ENCODE measurements around the gene KRTAP1-1.
"Not testable (repeated sequence)": the region's sequence is repeated elsewhere in the genome, so short reads cannot be mapped to it uniquely, and the experiment has no call there.

The KRTAP1-1 gene, protein sequence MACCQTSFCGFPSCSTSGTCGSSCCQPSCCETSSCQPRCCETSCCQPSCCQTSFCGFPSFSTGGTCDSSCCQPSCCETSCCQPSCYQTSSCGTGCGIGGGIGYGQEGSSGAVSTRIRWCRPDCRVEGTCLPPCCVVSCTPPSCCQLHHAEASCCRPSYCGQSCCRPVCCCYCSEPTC

DNA sequence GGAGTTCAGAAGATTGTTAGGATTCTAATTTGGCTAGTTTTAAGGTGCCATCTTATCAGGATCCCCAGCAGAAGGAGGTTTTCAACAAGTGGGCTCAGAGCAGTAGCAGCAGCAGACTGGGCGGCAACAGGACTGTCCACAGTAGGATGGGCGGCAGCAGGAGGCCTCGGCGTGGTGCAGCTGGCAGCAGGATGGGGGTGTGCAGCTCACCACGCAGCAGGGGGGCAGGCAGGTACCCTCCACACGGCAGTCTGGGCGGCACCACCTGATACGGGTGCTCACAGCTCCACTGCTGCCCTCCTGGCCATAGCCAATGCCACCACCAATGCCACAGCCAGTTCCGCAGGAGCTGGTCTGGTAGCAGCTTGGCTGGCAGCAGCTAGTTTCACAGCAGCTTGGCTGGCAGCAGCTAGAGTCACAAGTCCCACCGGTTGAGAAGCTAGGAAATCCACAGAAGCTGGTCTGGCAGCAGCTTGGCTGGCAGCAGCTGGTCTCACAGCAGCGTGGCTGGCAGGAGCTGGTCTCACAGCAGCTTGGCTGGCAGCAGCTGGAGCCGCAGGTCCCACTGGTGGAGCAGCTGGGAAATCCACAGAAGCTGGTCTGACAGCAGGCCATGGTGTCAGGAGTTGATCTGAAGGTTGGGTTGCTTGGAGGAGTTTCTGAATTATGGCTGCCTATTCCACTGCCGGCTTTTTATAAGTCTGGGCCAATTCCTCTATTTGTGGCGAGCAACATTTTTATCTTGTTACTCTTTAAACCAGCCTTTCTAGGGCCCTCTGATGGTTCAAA, at the start of gene KRTAP1-1:
KRTAP1-1 (minus strand) TSS at position 668 of the 789 bp plus-strand sequence; CDS start at position 615, 53 bp downstream.
- H3K27me3 Mint-ChIP-seq; intact Hi-C loops (cut with micrococcal nuclease); H3K9me3 Mint-ChIP-seq; H3K4me1 Mint-ChIP-seq (ENCODE audit: low read depth); H3K36me3 Mint-ChIP-seq (ENCODE audit: low read depth); H3K27ac Mint-ChIP-seq; H3K4me3 Mint-ChIP-seq: not testable (repeated sequence)

DNA sequence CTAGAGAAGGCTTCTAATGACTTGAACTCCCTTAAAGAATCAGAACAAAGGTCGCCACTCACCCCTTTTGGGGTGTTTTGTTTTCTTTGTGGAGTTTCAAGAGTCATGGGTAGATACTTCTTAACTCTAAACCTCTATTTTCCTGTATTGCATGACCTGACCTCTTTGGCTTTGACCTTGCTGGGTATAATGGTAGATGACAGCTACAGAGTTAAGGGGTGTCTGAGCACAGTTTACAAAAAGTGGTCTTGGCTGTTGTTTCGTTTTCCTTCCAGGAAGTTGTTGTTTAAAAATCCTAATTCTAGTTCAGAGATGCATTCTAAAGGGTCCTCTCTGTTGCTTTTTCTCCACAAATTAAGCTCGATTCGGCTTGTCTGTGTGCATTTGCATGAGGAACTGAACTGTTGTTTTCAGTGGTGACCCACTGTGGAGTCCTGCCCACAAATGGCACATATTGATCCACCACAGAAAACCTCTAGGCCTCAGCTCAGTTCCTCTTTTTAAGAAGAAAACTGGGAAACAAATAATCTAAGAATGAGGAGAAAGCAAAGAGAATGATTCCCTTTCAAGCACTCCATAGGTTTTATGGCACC, 47.6 kb upstream of the KRTAP1-1 start:
- H3K36me3 Mint-ChIP-seq (ENCODE audit: low read depth); H3K9me3 Mint-ChIP-seq; H3K27me3 Mint-ChIP-seq; H3K4me3 Mint-ChIP-seq; H3K27ac Mint-ChIP-seq; H3K4me1 Mint-ChIP-seq (ENCODE audit: low read depth); intact Hi-C loops (cut with micrococcal nuclease): not testable (repeated sequence)

DNA sequence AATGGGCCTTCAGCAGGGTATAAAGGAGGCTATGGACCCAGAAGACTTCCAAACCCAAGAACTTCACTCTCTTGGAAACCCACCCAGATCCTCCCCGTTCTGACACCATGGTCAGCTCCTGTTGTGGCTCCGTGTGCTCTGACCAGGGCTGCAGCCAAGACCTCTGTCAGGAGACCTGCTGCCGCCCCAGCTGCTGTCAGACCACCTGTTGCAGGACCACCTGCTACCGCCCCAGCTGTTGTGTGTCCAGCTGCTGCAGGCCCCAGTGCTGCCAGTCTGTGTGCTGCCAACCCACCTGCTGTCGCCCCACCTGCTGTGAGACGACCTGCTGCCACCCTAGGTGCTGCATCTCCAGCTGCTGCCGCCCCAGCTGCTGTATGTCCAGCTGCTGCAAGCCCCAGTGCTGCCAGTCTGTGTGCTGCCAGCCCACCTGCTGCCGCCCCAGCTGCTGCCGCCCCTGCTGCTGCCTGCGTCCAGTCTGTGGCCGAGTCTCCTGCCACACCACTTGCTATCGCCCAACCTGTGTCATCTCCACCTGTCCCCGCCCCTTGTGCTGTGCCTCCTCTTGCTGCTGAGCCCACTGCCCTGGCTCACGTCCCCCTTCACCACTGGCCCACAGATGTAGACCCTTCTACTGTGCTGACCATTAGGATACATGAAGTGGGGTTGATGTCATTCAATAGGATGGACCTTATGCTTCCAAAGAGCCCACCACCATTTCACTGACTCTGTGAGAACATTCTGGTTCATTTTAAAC, 43.0 kb upstream of the KRTAP1-1 start, which contains the start of gene KRTAP4-7:
KRTAP4-7 (plus strand) TSS at position 51 of the 757 bp plus-strand sequence; CDS start at position 108, 57 bp downstream.
- H3K27ac Mint-ChIP-seq; H3K9me3 Mint-ChIP-seq; H3K36me3 Mint-ChIP-seq (ENCODE audit: low read depth); H3K4me3 Mint-ChIP-seq; H3K27me3 Mint-ChIP-seq; intact Hi-C loops (cut with micrococcal nuclease); H3K4me1 Mint-ChIP-seq (ENCODE audit: low read depth): not testable (repeated sequence)

DNA sequence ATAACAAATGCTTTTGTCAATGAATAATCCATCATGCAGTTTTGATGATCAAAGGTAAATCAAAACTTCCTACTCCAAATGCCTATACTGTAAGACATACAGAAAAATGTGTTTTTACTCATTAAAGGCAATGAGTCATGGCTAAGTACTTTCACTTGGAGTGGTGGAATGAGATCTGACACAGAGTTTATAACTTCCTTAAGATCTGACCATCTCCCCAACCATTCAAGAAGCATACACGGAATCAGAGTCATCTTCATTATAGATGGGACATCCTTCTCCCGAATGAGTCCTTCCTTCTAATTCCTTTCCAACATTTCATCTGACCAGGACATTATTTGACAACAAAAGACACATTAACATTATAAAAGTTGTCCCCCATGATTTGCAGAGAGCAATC, 42.2 kb upstream of the KRTAP1-1 start:
- H3K27me3 Mint-ChIP-seq; H3K4me3 Mint-ChIP-seq; H3K4me1 Mint-ChIP-seq (ENCODE audit: low read depth); H3K27ac Mint-ChIP-seq; H3K9me3 Mint-ChIP-seq; intact Hi-C loops (cut with micrococcal nuclease); H3K36me3 Mint-ChIP-seq (ENCODE audit: low read depth): not testable (repeated sequence)

DNA sequence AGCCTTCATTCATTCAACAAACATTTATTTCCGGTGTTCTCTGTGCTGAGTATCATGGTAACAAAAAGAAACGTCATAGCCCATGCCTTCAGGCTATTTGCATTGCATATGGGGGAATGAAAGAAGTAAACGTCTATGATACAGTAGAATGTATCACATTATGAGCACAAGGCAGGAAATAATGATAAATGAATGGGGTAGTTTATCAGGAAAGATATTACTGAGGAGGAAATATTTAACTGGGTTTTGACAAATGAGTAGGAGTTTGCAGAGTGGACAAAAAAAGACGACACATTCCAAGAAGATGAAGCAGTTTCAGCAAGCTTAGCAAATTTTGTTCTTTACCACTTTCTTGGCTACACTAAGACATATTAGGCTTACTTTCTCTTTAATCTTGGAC, 41.4 kb upstream of the KRTAP1-1 start:
- H3K4me1 Mint-ChIP-seq (ENCODE audit: low read depth), result no peaks in the 10 kb centered on the region
- intact Hi-C loops (cut with micrococcal nuclease), result no loop called here
- H3K27me3 Mint-ChIP-seq, result peaks cover 4% of the 10 kb centered on the region
- H3K27ac Mint-ChIP-seq, result no peak overlapping the region
- no peaks in the 10 kb centered on the region for H3K36me3 Mint-ChIP-seq (ENCODE audit: low read depth)
- H3K4me3 Mint-ChIP-seq, result no peak overlapping the region
- H3K9me3 Mint-ChIP-seq, result no peaks in the 10 kb centered on the region

DNA sequence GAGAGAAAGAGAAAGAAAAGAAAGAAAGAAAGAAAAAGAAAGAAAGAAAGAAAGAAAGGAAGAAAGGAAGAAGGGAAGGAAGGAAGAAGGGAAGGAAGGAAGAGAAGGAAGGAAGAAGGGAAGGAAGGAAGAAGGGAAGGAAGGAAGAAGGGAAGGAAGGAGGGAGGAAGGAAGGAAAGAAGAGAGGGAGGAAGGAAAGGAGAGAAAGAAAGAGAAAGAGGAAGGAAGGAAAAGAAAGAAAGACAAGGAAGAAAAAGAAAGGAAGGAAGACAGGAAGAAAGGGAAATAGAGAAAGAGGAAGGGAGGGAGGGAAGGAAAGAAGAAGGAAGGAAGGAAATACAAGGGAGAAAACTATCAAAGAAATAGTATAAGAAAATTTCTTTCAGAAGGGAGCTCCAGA, 35.5 kb upstream of the KRTAP1-1 start:
- intact Hi-C loops (cut with micrococcal nuclease), result no loop called here
- Mint-ChIP-seq H3K27ac (no peak overlapping the region), H3K27me3 (peaks cover 3% of the 10 kb centered on the region), H3K4me3 (no peak overlapping the region), H3K36me3 (ENCODE audit: low read depth) (no peaks in the 10 kb centered on the region), H3K4me1 (ENCODE audit: low read depth) (no peaks in the 10 kb centered on the region), H3K9me3 (peaks cover 12% of the 10 kb centered on the region)

DNA sequence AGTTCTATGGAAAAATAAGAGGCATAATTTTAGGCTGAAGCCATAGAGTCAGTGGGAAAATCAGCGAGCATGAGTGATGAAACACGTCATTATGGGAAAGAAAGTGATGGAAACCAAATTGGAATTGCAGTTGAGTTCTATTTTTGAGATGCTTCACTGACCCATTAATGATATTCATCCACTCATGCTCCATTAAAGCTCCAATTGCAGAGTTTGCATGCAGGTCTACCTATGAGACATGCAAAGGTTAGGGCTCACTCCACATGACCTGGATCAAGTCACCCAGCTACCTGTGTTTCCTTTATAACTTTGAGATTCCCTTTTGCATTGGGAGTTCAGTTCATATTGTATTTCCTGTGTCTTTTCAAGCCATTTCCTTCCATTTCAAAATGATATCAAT, 32.4 kb upstream of the KRTAP1-1 start:
- Mint-ChIP-seq H3K4me1 (ENCODE audit: low read depth) (no peaks in the 10 kb centered on the region), H3K9me3 (peaks cover 12% of the 10 kb centered on the region), H3K27me3 (peaks cover 3% of the 10 kb centered on the region), H3K4me3 (no peak overlapping the region), H3K36me3 (ENCODE audit: low read depth) (no peaks in the 10 kb centered on the region), H3K27ac (no peak overlapping the region)
- intact Hi-C loops (cut with micrococcal nuclease), result no loop called here

DNA sequence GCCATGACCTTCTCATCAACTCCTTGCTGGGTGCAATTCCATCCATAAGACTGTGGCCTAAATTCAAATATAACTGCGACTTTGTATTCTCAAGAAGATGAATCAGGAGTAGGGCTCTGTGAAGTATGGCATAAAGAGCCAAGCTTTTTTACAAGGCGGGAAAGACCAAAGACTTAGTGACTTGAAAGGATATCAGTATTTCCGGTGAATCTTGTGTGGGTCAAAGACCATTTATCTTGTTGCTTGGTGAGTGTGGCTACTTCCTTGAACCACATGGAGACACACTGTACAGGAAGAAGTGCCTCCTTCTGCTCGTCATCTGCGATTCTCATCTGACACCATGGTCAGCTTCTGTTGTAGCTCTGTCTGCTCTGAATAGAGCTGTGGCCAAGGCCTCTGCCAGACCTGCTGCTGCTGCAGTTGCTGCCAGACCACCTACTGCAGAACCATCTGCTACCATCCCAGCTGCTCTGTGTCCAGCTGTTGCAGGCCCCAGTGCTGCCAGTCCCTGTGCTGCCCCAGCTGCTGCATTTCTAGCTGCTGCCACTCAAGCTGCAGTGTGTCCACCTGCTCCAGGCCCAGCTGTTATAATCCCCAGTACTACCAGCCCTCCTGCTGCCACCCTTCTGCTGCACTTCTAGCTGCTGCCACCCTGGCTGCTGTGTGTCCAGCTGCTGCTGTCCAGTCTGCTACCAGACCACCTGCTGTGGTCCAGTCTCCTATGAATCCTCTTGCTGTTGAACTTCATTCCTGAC, 30.5 kb upstream of the KRTAP1-1 start:
- H3K4me1 Mint-ChIP-seq (ENCODE audit: low read depth), result no peaks in the 10 kb centered on the region
- H3K27ac Mint-ChIP-seq, result no peak overlapping the region
- intact Hi-C loops (cut with micrococcal nuclease), result no loop called here
- peaks cover 3% of the 10 kb centered on the region for H3K27me3 Mint-ChIP-seq
- H3K36me3 Mint-ChIP-seq (ENCODE audit: low read depth), result no peaks in the 10 kb centered on the region
- H3K4me3 Mint-ChIP-seq, result no peak overlapping the region
- H3K9me3 Mint-ChIP-seq, result peaks cover 7% of the 10 kb centered on the region

DNA sequence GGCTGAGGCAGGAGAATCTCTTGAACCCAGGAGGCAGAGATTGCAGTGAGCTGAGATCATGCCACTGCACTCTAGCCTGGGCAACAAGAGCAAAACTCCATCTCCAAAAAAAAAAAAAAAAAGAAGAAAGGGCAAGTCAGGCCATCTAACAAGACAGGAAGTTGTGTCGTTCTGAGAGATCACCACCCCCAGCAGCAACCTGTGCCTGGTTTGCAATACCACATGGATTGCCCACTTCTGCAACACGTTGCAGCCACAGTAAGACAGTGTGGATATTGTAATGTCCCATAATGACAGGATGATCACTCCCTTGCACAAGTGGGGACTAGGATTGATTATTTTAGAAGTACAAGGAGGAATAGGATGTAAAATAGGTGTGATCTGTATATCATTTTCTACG, 27.8 kb upstream of the KRTAP1-1 start:
- H3K4me3 Mint-ChIP-seq, result no peak overlapping the region
- H3K4me1 Mint-ChIP-seq (ENCODE audit: low read depth), result no peaks in the 10 kb centered on the region
- H3K36me3 Mint-ChIP-seq (ENCODE audit: low read depth), result no peaks in the 10 kb centered on the region
- intact Hi-C loops (cut with micrococcal nuclease), result no loop called here
- no peak overlapping the region for H3K27ac Mint-ChIP-seq
- H3K9me3 Mint-ChIP-seq, result no peaks in the 10 kb centered on the region
- no peaks in the 10 kb centered on the region for H3K27me3 Mint-ChIP-seq

DNA sequence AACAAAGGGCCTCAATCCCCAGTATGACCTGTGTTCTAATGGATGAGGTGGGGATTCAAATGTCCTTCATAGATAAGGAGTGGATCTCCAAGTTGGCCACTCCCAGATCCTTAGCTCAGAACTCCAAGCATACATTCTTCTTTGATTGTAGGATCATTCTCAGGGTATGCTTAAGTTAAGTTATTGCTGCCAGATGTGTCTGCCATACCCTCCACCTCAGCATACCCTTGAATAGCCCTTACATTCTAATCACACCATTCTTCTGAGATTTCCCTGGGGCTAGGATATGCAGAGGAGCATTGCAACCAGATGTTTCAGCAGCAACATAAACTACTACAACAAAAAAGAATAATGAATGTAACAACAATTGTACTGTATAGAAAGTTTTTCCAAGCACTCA, 26.0 kb upstream of the KRTAP1-1 start:
- Mint-ChIP-seq H3K36me3 (ENCODE audit: low read depth) (no peaks in the 10 kb centered on the region), H3K27ac (no peak overlapping the region), H3K27me3 (peaks cover 3% of the 10 kb centered on the region), H3K9me3 (no peaks in the 10 kb centered on the region), H3K4me3 (no peak overlapping the region), H3K4me1 (ENCODE audit: low read depth) (no peaks in the 10 kb centered on the region)
- intact Hi-C loops (cut with micrococcal nuclease), result no loop called here

DNA sequence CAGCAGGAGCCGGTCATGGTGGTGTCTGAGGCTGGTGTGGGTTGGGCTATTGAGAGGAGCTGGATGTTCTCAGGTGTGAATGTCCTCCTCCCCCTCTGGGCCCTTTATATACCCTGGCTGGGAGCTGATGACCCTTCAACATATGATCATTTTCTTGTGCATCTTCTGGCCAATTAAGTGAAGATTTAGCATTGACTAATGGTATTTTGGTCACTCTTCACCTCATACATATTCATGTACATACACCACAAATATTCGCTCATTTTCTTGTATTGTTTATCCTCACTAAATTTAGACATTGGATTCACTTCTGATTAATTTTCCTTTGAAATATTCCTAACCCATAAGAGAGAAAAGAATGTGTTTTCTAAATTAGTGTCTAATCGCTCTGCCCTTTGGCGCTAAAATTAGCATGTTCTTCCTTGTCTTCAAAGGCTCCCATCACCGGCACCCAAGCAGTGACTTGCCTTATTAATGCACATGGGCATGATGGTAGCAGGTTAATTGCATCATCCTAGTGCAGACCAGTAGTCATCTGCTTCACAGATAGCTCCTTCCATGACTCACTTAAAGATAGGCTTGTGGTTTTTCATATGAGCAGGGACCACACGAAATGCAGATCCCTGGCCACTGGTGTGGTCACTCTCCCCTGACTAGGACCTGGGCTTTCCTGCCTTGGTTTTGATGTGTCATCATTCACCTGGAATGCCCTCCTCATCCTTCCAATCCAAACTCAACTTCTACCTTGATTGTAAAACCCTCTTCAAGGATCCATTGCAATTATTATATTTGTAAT, 24.8 kb upstream of the KRTAP1-1 start, which contains the start of gene KRTAP2-4:
KRTAP2-4 (minus strand) TSS at position 51 of the 796 bp plus-strand sequence; CDS start at position 17, 34 bp downstream.
- Mint-ChIP-seq H3K9me3 (no peaks in the 10 kb centered on the region), H3K4me3 (no peak within 1 kb of the TSS), H3K4me1 (ENCODE audit: low read depth) (no peaks in the 10 kb centered on the region), H3K27me3 (peaks cover 7% of the 10 kb centered on the region), H3K36me3 (ENCODE audit: low read depth) (no peaks in the 10 kb centered on the region), H3K27ac (no peak within 1 kb of the TSS)
- intact Hi-C loops (cut with micrococcal nuclease), result no loop called here

DNA sequence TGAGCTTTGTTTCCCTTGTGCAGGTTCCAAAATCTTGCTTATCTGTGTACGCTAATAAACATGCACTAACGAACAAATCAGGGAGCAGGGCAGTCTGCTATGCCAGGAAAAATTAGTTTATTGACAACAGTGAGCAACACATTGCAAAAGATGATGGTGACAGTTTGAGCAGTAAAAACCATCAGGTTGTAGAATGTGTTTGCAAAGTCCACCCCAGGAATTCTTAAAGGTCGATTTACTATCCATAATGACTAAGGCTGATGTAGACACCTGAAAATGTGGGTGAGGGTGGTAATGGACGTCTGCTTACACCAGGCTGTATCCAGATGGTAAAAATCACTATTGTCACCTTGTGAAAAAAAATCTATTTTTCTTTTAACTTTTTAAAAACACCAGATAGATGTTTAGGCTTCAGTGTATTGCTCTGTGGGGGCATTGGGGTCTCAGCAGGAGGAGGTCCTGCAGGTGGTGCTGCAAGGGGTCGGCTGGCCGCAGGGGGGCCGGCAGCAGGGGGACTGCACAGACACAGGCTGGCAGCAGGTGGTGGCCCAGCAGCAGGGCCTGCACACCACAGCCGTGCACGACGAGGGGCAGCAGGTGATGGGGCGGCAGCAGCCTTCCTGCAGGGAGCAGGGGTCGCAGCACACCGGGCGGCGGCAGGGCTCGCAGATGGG, 23.9 kb upstream of the KRTAP1-1 start:
- H3K27ac Mint-ChIP-seq; H3K4me3 Mint-ChIP-seq; H3K4me1 Mint-ChIP-seq (ENCODE audit: low read depth); H3K9me3 Mint-ChIP-seq; H3K36me3 Mint-ChIP-seq (ENCODE audit: low read depth); intact Hi-C loops (cut with micrococcal nuclease): not testable (repeated sequence)
- H3K27me3 Mint-ChIP-seq, result peaks cover 14% of the 10 kb centered on the region

Data from dendritic cell treated with granulocyte-macrophage colony-stimulating factor and Interleukin-4, amounts not matched to agents 40 ng/mL and 50 ng/mL, for 4 days (primary cell).